Anterior cingulate cortex (tissue), 58 donors: ENCODE data around the gene OR4D10.

Experiments
- DNase-seq, 58 donors: peaks; one replicate each; lab custom pipeline; 2025; lab: John Stamatoyannopoulos, UW

Gene OR4D10

GRCh38 chr11:59520741-59521140 lies 47.6 kb downstream of the OR4D10 start:
- no peak for DNase-seq

- no peak for DNase-seq
These were observed 50.4 kb downstream of the OR4D10 start for GRCh38 chr11:59523541-59523940.

- no peak for DNase-seq
These were observed 55.6 kb downstream of the OR4D10 start for GRCh38 chr11:59528711-59529110.
